ENCODE results near the gene MIX23.

Gene MIX23

DNA sequence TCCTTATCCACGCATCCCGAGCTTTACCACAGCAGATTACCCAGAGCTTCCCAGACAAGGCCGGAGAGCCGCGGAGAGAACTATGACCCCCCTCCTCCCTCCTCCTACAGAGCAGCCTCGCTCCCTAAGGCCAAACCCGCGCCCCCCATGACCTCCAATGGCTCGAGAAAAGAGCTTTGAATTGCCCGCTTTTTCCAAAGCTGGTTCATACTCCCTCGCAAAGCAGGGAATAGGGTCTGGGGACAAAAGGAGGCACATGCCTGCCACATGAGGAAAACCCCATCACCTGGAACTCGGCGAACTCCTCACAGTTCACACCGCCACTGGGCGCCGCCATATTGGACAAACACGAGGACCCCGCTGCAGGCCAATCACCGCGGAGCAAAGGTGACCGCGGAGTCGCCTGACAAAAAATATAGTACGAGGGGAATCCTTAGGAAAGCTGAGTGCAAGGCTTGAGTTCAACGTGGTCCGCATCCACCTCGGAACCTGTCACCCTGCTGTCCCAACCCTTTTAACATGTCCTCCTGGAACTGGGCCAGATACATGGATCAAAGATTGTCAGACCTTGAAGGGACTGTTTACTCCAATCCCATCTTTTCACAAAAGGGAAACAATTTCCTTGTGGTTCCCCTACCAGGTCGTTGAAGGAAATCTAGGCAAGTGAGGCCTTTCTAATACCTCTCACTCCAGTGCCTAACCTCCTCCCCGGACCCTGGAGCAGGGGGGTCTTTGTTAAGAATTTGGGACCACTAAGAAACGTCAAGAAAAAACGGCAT lies at the start of gene MIX23:
MIX23 (minus strand) TSS at position 344 of the 779 bp plus-strand sequence; CDS start at position 337, 7 bp downstream.
- DNase-seq (ENCODE audit: low read depth): peak; percentile 78

DNA sequence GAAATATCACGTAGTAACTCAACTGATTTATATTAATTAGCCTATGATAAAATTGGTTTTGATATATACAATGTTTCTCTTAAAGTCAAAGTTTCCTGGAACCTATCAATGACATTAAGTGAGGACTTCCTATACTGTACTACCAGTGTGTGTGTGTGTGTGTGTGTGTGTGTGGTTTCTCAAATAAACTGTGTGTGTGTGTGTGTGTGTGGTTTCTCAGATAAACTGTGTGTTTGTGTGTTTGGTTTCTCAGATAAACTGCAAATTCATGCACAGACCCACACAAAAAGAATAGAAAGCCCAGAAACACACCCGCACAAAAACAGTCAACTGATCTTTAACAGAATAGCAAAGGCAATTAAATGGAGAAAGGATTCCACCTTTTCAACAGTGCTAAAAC lies 47.3 kb upstream of the MIX23 start:
- no peak for DNase-seq (ENCODE audit: low read depth)

GRCh38 chr3:122427857-122428471 lies 44.9 kb upstream of the MIX23 start:
- no peak for DNase-seq (ENCODE audit: low read depth)

DNA sequence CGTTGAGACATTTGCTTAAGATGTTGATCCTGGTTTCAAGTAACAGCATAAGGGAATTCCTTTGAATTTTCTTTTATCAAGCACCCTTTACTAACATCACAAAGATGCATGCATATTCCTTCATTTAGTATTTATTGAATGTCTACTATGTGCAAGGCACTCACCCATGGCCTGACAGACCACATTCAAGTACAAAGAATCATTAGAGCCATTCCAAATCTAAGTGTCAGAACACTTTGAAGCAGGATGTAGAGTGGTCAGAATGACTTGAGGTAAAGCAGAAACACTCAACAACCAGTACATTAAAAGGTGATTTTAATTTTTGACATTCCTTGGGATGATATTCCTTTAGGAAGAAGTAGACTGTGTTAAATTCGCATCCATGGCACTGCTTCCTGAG lies 38.8 kb upstream of the MIX23 start:
- DNase-seq (ENCODE audit: low read depth): no peak

GRCh38 chr3:122421101-122421500 lies 38.1 kb upstream of the MIX23 start:
- no peak for DNase-seq (ENCODE audit: low read depth)

DNA sequence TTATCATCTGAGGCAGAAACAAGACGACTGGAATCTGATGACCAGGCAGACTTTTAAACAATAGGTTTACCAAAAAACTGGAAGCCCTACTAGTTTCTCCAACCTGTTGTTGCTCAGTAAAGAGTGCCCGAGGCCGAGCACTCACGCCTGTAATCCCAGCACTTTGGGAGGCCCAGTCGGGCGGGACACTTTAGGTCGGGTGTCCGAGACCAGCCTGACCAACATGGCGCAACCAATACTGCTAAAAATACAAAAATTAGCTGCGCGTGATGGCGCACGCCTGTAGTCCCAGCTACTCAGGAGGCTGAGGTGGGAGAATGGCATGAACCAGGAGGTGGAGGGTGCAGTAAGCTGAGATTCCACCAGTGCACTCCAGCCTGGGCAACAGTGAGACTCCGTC lies 33.9 kb upstream of the MIX23 start:
- DNase-seq (ENCODE audit: low read depth): no peak

- DNase-seq (ENCODE audit: low read depth): peak; percentile 96
Measured at GRCh38 chr3:122415762-122416654, 33.0 kb upstream of the MIX23 start, which contains the start of gene WDR5B. WDR5B (minus strand) TSS chr3:122416062; CDS start chr3:122415528, 534 bp downstream.

DNA sequence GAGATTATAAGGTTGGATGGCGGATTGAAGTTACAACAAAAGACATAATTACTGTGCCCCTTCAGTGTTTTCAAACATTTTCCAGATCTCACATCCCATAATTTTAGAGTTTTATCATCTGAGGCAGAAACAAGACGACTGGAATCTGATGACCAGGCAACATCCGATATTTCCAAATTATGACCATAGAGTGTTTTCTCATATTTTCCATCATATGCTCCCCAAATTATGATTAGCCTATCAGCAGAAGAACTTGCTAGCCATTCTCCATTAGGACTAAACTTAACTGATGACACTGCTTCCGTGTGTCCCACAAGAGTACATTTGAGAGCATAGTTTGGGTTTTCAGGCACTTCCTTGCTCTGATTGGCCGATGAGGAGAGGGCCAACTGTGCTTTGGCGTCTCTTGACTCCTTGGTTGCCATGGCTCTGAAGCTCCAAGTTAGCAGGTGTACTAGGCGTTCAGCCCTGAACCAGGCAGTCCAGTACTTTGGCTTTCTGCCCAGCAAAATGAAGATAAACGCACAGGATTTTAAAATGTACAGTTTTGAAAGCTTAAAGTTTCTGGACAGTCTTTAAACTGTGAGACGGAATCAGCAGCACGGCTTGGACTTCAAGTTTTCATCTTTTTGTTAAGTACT lies 32.2 kb upstream of the MIX23 start:
- peak; percentile 9 for DNase-seq (ENCODE audit: low read depth)

DNA sequence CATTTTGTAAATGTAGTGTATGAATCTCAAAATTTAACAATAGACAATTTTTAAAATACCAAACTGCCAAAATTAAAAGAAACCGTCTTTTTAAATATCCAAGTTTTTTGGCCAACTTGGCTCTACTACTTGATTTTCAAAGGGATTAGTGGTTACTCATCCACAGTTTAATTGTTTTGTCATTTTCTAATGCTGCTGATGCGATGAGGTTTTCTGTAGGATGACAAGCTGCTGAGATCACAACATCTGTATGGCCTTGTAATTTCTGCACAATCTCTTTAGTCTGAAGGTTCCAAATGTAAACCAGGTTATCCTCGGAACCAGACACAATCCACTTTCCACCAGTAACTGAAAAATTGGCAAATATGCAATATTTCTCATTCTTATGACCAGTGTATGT lies 31.4 kb upstream of the MIX23 start:
- DNase-seq (ENCODE audit: low read depth): no peak

DNA sequence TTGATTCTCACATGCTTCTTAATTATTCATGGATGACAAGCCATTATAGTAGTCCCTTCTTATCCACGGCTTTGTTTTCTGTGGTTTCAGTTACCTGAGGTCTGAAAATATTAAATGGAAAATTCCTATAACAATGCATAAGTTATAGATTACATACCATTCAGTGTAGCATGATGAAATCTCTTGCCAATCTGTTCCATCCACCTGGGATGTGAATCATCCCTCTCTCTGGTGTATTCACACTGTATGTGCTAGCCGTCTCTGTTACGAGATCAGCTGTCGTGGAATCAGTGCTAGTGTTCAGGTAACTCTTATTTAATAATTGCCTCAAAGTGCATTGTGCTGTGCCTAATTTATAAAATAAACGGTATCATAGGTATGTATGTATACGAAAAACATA lies 27.6 kb upstream of the MIX23 start:
- DNase-seq (ENCODE audit: low read depth): no peak

- DNase-seq (ENCODE audit: low read depth): no peak
Measured at GRCh38 chr3:122410111-122410510, 27.1 kb upstream of the MIX23 start.

GRCh38 chr3:122409446-122409845 lies 26.4 kb upstream of the MIX23 start:
- DNase-seq (ENCODE audit: low read depth): no peak

DNA sequence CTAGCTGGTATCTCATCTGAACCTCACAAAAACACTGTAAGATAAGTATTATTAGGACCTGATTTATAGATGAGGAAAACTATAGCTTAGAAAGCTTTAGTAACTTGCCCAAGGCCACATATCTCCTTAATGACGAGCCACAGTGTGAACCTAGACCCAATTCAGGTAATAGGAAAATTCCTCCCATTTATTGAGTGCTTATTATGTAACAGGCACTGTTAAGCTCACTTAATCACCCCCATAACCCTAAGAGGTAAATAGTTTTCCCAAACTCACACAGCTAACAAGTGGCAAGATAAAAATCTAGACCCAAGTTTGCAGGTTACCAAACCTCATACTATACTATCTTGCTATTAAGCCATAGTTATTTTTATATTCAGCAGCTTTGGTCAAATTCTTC lies 24.9 kb upstream of the MIX23 start:
- no peak for DNase-seq (ENCODE audit: low read depth)

DNA sequence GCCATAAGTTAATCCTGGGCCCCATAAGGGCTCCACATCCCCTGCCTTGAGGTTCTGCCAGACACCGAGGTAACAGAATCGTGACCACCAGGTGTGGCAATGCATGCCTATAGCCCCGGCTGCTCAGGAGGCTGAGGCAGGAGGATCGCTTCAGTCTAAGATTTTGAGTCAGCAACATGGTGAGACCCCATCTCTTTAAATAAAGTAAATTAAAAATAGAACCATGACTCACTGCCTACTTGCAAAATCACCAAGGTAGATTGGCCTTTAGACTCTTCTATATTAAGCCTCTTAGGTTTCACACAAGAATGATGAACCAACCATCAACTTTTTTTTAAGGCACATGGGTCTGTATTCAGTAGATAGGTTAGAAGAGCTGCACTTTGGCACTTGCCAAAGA lies 23.2 kb upstream of the MIX23 start:
- DNase-seq (ENCODE audit: low read depth): no peak

- DNase-seq (ENCODE audit: low read depth): no peak
Measured at GRCh38 chr3:122405015-122405414, 22.0 kb upstream of the MIX23 start.

GRCh38 chr3:122403489-122403888 lies 20.5 kb upstream of the MIX23 start:
- DNase-seq (ENCODE audit: low read depth): no peak

DNA sequence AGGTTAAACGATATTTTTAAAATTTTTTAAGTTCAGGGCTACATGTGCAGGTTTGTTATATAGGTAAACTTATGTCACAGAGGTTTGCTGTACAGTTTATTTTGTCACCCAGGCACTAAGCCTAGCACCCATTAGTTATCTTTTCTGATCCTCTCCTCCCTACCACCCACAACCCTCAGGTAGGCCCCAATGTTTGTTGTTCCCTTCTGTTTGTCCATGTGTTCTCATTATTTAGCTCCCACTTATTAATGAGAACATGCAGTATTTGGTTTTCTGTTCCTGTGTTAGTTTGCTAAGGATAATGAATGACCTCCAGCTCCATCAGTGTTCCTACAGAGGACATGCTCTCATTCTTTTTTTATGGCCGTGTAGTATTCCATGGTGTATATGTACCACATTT lies 15.9 kb upstream of the MIX23 start:
- no peak for DNase-seq (ENCODE audit: low read depth)

DNA sequence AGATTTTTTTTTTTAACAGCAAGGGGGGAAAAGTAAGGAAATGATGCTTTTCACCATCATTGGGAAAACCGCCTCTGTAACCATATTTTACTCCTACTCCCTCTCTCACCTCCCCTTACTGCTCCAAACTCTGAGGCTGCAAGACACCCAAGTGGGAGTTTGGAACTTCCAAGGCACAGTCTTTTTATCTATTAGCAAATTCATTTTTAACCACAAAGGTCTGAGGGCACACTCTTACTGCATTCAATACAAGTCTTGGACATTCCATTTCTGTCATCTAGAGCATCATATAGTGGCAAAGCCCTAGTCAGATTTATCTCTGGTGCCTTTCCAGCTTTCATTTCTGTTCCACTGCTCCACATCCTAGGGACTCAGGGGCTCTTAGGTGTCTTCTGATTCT lies 14.2 kb upstream of the MIX23 start:
- DNase-seq (ENCODE audit: low read depth): no peak

- no peak for DNase-seq (ENCODE audit: low read depth)
Measured at GRCh38 chr3:122396511-122396910, 13.5 kb upstream of the MIX23 start.

- DNase-seq (ENCODE audit: low read depth): no peak
Measured at GRCh38 chr3:122395582-122395981, 12.6 kb upstream of the MIX23 start.

DNA sequence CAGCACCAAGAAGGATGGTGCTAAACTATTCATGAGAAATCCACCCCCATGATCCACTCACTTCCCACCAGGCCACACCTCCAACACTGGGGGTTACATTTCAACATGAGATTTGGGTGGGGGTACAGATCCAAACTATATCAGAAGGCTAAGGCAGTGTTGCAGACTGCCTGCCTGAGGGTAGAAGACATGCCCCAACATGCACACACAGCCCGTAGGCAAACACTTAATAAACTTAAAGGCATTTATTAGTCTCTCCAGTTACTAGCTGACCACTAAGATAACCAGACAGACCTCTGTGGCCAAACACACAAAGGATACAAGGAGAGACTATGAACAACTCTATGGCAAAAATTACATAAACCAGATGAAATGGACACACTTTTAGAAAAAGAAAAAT lies 11.1 kb upstream of the MIX23 start:
- DNase-seq (ENCODE audit: low read depth): no peak
